Mesothelial cell of epicardium (in vitro differentiated cells): ENCODE measurements around the gene ZC3H7B. TPM values are rescaled to one million over a fixed set of nuclear protein-coding genes. Genes with fewer than 3 reads are reported as not detected.

ENCODE experiments used
- DNase-seq, 2 experiments: peaks; one replicate each; pipeline ENCODE4 v3.0.0; 2021; ENCODE audit warnings: low spot score in 2 of 2; ENCODE audit not compliant: unreplicated experiment in 2 of 2
- H3K27ac Mint-ChIP-seq: 2 replicates; pipeline ENCODE4 v1.8.0; 2021; ENCODE audit warnings: mixed read lengths
- H3K27me3 Mint-ChIP-seq: 2 replicates; pipeline ENCODE4 v1.8.0; 2021; ENCODE audit warnings: low read depth, mixed read lengths
- H3K36me3 Mint-ChIP-seq: 2 replicates; pipeline ENCODE4 v1.8.0; 2021; ENCODE audit warnings: mixed read lengths
- H3K4me1 Mint-ChIP-seq: 2 replicates; pipeline ENCODE4 v1.8.0; 2021; ENCODE audit warnings: mixed read lengths
- H3K4me3 Mint-ChIP-seq: 2 replicates; pipeline ENCODE4 v1.8.0; 2021; ENCODE audit warnings: mild to moderate bottlenecking, moderate library complexity, mixed read lengths
- H3K9me3 Mint-ChIP-seq: 2 replicates; pipeline ENCODE4 v1.8.0; 2021; ENCODE audit warnings: mixed read lengths
- total RNA-seq: library from RNA; stranded (reverse); gene quantifications from 3 replicates; pipeline ENCODE4 v1.2.1, GENCODE V29; 2021
- TF ChIP-seq, protein P1 (sequence below): fragments of 200-600 bp; sonication (generic); IDR thresholded peaks from one replicate; pipeline ENCODE4 v1.5.0; 2021; ENCODE audit warnings: antibody characterized with exemption; ENCODE audit not compliant: unreplicated experiment

The ZC3H7B gene, protein sequence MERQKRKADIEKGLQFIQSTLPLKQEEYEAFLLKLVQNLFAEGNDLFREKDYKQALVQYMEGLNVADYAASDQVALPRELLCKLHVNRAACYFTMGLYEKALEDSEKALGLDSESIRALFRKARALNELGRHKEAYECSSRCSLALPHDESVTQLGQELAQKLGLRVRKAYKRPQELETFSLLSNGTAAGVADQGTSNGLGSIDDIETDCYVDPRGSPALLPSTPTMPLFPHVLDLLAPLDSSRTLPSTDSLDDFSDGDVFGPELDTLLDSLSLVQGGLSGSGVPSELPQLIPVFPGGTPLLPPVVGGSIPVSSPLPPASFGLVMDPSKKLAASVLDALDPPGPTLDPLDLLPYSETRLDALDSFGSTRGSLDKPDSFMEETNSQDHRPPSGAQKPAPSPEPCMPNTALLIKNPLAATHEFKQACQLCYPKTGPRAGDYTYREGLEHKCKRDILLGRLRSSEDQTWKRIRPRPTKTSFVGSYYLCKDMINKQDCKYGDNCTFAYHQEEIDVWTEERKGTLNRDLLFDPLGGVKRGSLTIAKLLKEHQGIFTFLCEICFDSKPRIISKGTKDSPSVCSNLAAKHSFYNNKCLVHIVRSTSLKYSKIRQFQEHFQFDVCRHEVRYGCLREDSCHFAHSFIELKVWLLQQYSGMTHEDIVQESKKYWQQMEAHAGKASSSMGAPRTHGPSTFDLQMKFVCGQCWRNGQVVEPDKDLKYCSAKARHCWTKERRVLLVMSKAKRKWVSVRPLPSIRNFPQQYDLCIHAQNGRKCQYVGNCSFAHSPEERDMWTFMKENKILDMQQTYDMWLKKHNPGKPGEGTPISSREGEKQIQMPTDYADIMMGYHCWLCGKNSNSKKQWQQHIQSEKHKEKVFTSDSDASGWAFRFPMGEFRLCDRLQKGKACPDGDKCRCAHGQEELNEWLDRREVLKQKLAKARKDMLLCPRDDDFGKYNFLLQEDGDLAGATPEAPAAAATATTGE
- 85.5 to 86.8 TPM (median 85.6 TPM) in 3 replicates for total RNA-seq

DNA sequence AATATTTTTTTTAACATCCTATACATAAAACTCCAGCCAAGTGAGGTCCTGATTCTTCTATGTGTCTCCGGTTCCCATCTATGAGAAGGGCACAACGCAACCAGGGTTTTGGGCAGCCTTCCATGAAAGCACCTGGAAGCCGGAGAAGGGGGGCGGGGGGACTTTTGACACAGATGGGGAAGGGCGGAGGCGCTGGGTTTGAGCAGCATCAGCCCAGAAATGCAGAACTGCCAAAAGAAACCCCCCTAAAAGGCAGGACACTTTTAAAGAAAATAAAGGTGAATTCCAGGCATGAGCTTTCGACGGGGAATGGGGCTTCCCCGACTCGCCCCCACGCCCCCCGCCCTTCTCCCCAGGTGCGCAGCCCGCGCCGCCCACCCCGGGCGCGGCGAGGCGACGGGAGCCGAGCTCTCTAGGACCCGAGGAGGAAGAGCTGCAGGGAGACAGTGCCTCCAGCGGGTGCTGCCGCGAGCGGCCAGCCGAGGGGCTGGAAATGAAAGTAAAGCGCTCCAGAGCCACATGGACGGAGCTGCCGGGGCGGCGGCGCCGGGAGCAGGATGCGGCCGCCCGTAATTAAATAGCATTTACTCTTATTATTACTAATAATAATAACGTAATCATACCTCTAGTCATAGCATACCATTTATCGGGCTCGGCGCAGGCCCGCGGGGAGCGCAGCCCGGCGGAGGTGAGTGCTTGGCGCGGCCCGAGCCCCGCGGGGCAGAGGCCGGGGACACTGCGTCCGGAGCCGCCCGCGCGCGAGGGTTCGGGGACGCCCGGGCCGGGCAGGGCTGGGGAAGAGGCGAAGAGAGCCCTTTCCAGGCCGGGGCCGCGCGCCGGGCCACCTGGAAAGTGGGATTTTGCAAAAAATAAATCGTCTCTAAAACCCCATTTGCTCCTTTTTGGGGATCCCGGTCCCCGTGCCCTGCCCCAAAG, at the start of gene ZC3H7B:
Gene ZC3H7B (plus strand): TSS at position 441 of the 936 bp plus-strand sequence. CDS start 19,136 bp downstream, outside the sequence.
- Mint-ChIP-seq H3K9me3 (no peaks in the 10 kb centered on the region), H3K36me3 (peaks cover 5% of the 10 kb centered on the region), H3K27me3 (no peaks in the 10 kb centered on the region), H3K27ac (peak within 1 kb of the TSS; percentile 79), H3K4me3 (peak within 1 kb of the TSS; percentile 85), H3K4me1 (peaks cover 27% of the 10 kb centered on the region)
- peak; percentile 67 to 80 for DNase-seq
- TF ChIP-seq, protein P1, sequence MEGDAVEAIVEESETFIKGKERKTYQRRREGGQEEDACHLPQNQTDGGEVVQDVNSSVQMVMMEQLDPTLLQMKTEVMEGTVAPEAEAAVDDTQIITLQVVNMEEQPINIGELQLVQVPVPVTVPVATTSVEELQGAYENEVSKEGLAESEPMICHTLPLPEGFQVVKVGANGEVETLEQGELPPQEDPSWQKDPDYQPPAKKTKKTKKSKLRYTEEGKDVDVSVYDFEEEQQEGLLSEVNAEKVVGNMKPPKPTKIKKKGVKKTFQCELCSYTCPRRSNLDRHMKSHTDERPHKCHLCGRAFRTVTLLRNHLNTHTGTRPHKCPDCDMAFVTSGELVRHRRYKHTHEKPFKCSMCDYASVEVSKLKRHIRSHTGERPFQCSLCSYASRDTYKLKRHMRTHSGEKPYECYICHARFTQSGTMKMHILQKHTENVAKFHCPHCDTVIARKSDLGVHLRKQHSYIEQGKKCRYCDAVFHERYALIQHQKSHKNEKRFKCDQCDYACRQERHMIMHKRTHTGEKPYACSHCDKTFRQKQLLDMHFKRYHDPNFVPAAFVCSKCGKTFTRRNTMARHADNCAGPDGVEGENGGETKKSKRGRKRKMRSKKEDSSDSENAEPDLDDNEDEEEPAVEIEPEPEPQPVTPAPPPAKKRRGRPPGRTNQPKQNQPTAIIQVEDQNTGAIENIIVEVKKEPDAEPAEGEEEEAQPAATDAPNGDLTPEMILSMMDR = no peak

DNA sequence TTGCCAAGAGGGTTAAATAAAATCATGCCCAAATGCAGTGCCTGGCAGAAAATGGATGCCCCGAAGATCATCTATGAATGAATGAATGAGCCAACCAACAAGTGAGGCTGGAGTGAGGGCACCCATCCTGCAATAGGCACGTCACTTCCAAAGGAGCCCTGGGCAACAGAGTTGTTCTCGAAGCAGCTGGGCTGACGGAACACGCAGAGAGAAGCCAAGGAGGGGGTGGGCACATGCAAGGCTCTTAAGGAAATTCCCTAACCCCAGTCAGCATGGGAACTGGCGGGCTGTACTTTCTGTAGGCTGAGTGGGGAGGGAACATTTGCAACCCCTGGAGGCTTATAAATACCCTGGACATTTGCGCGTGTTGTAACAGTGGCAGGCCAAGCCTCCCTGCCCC, 49.0 kb upstream of the ZC3H7B start:
- Mint-ChIP-seq H3K27me3 (no peaks in the 10 kb centered on the region), H3K36me3 (peaks cover 31% of the 10 kb centered on the region), H3K27ac (no peak overlapping the region), H3K4me1 (no peaks in the 10 kb centered on the region), H3K9me3 (no peaks in the 10 kb centered on the region), H3K4me3 (no peak overlapping the region)
- TF ChIP-seq, protein P1 = no peak
- DNase-seq = no peak

DNA sequence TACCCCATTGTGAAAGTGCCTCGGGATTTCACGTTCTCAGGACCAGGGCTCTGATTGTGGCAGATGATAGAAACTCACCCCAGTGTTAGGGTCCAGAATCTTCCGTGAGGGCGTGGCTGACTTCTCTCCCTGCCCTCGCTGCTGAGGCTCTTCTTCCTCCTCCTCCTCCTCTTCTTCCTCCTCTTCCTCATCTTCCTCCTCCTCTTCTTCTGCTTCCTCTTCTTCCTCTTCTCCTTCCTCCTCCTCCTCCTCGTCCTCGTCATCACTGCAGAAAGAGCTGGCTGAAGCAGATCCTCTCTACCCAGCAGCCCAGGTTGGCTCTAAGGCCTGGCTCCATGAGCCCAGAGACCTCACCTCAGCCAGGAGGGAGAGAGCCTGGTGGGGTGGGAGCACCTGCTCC, 47.1 kb upstream of the ZC3H7B start:
- H3K36me3 Mint-ChIP-seq = peaks cover 32% of the 10 kb centered on the region
- no peaks in the 10 kb centered on the region for H3K9me3 Mint-ChIP-seq
- TF ChIP-seq, protein P1 = no peak
- no peak overlapping the region for H3K27ac Mint-ChIP-seq
- H3K4me3 Mint-ChIP-seq = no peak overlapping the region
- no peaks in the 10 kb centered on the region for H3K4me1 Mint-ChIP-seq
- no peak for DNase-seq
- H3K27me3 Mint-ChIP-seq = no peaks in the 10 kb centered on the region

DNA sequence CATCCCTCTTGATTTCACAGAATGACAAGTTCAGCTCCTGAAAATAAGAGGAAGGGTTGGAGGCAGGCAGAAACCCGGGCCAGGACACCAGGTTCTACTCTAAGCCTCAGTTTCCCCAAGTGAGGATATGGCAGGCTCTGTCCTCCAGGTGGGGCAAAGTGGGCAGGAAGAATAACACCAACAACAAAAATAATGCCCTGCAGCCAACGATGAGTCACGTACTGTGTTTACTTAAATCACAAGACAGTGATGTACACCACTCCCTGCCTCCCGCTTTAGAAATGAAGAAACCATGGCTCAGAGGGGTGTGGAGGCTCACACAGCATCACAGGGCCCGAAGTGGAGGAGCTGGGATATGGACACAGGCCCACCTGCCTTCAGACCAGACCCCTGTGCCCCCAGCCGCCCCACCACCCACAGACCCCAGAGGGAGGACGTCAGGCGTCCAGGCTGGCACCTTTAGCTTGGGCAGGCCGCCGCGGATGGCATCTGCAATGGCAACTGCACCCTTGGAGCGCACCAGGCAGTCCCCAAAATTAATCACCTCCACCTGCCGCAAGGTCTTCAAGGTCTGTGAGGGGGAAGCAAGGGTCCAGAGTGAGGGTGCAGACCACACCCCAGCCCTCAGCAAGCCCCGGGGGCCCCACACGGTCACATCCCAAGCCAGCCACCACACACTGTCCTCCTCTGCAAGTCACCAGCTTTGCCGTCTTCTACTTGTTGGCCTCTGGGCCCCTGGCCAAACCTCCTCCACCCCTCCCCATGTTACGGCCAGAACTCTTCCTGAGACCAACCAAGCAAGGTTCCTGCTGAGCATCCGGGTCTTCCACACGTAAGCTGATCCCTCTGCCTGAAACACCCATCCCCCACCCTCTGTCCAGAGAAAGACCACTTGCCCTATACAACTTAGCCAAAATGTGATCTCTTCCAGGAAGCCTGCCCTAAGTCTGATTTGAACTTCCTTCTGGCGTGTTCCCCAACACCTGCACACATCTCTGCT, 44.8 kb upstream of the ZC3H7B start:
- TF ChIP-seq, protein P1 = no peak
- no peak overlapping the region for H3K4me3 Mint-ChIP-seq
- no peak overlapping the region for H3K27ac Mint-ChIP-seq
- no peak for DNase-seq
- H3K36me3 Mint-ChIP-seq = peaks cover 28% of the 10 kb centered on the region
- no peaks in the 10 kb centered on the region for H3K27me3 Mint-ChIP-seq
- no peaks in the 10 kb centered on the region for H3K4me1 Mint-ChIP-seq
- no peaks in the 10 kb centered on the region for H3K9me3 Mint-ChIP-seq
